SK-N-SH (cell line): ENCODE measurements around the gene LONP2. TPM values are rescaled to one million over a fixed set of nuclear protein-coding genes. Genes with fewer than 3 reads are reported as not detected.

Experiments used
- CTCF ChIA-PET: fragments of 300-600, 350-600 bp; formaldehyde crosslinking; extraction: SDS; loops from one replicate; lab custom pipeline; 2021; lab: Yijun Ruan, JAX
- POLR2A ChIA-PET: fragments of 350-600 bp; sonication (Branson Sonifier 250); formaldehyde crosslinking; extraction: SDS; loops from one replicate; lab custom pipeline; 2020; ENCODE audit warnings: antibody characterized with exemption, inconsistent platforms; lab: Yijun Ruan, JAX
- DNase-seq: peaks from one replicate; pipeline ENCODE4 v3.0.0; 2012
- H2AFZ ChIP-seq: fragments of 200-600 bp; sonication (generic); 2 replicates; pipeline ENCODE4 v1.8.1; 2016; ENCODE audit warnings: antibody characterized with exemption, mild to moderate bottlenecking, low read depth
- H3F3A ChIP-seq: fragments of 200-600 bp; sonication (generic); replicated peaks from 2 replicates; pipeline ENCODE3; 2016; ENCODE audit warnings: antibody characterized with exemption, mild to moderate bottlenecking; ENCODE audit not compliant: insufficient read depth
- H3K27ac ChIP-seq, 2 experiments: fragments of 200-500 bp in 1 of 2; fragments of 200-600 bp in 1 of 2; sonication (Bioruptor generic) in 1 of 2; sonication (generic), shearing (Covaris generic) in 1 of 2; 2 replicates each; pipeline versions ENCODE4 v1.5.1 to v1.6.1; 2014 to 2016; ENCODE audit warnings: low read depth in 2 of 2, inconsistent platforms in 1 of 2, low read length in 1 of 2, mild to moderate bottlenecking in 1 of 2, mixed read lengths in 1 of 2
- H3K27me3 ChIP-seq: fragments of 200-600 bp; sonication (generic), shearing (Covaris generic); 2 replicates; pipeline ENCODE4 v1.6.1; 2016; ENCODE audit warnings: mixed run types; ENCODE audit not compliant: insufficient read depth
- H3K36me3 ChIP-seq, 2 experiments: fragments of 200-500 bp in 1 of 2; fragments of 200-600 bp in 1 of 2; sonication (Bioruptor generic) in 1 of 2; sonication (generic) in 1 of 2; replicated peaks in 1 of 2; 2 replicates each; pipeline versions ENCODE3 to v1.5.1; 2014 to 2016; ENCODE audit warnings: low read length in 1 of 2, mild to moderate bottlenecking in 1 of 2; ENCODE audit not compliant: insufficient read depth in 2 of 2, control insufficient read depth in 1 of 2
- H3K4me1 ChIP-seq, 2 experiments: fragments of 200-500 bp in 1 of 2; fragments of 200-600 bp in 1 of 2; sonication (Bioruptor generic) in 1 of 2; sonication (generic), shearing (Covaris generic) in 1 of 2; 2 replicates each; pipeline versions ENCODE4 v1.5.1 to v1.6.1; 2014 to 2016; ENCODE audit warnings: low read depth in 1 of 2, low read length in 1 of 2, mixed run types in 1 of 2; ENCODE audit not compliant: insufficient read depth in 2 of 2, control insufficient read depth in 1 of 2
- H3K4me2 ChIP-seq: fragments of 200-600 bp; sonication (generic), shearing (Covaris generic); 2 replicates; pipeline ENCODE4 v1.6.1; 2017; ENCODE audit warnings: mixed run types
- H3K4me3 ChIP-seq, 2 experiments: fragments of 200-500 bp in 1 of 2; fragments of 200-600 bp in 1 of 2; sonication (Bioruptor generic) in 1 of 2; sonication (generic), shearing (Covaris generic) in 1 of 2; 2 replicates each; pipeline versions ENCODE4 v1.5.1 to v1.8.1; 2014 to 2016; ENCODE audit warnings: low read depth in 2 of 2, inconsistent platforms in 1 of 2, low read length in 1 of 2, mild to moderate bottlenecking in 1 of 2, mixed read lengths in 1 of 2, moderate library complexity in 1 of 2
- H3K79me2 ChIP-seq: fragments of 200-600 bp; sonication (generic); 2 replicates; pipeline ENCODE4 v1.8.1; 2017; ENCODE audit warnings: mild to moderate bottlenecking; ENCODE audit not compliant: insufficient read depth
- H3K9ac ChIP-seq: fragments of 200-600 bp; sonication (generic); 2 replicates; pipeline ENCODE4 v1.6.1; 2017; ENCODE audit warnings: mixed run types
- H3K9me2 ChIP-seq: fragments of 200-600 bp; sonication (generic); 2 replicates; pipeline ENCODE4 v1.6.1; 2017; ENCODE audit warnings: mixed run types
- H3K9me3 ChIP-seq: fragments of 200-600 bp; sonication (generic); 2 replicates; pipeline ENCODE4 v1.6.1; 2017; ENCODE audit warnings: mixed run types, mild to moderate bottlenecking, moderate library complexity
- H4K20me1 ChIP-seq: fragments of 200-600 bp; sonication (generic); 2 replicates; pipeline ENCODE4 v1.6.1; 2017; ENCODE audit warnings: mild to moderate bottlenecking, mixed run types; ENCODE audit not compliant: insufficient read depth
- EP300 ChIP-seq, 2 experiments: IDR thresholded peaks; 2 replicates each; pipeline versions ENCODE4 v1.4.0 to v1.6.1; 2012; ENCODE audit warnings: borderline replicate concordance in 1 of 2, low read depth in 1 of 2, low read length in 1 of 2
- EZH2phosphoT487 ChIP-seq: fragments of 200-600 bp; sonication (generic); IDR thresholded peaks from 2 replicates; pipeline ENCODE4 v1.6.1; 2017; ENCODE audit warnings: low read depth, mixed run types, mild to moderate bottlenecking, antibody characterized with exemption, moderate library complexity, borderline replicate concordance
- FOSL2 ChIP-seq: IDR thresholded peaks from 2 replicates; pipeline ENCODE4 v1.4.0; 2012; ENCODE audit warnings: low read depth, mild to moderate bottlenecking, moderate library complexity, borderline replicate concordance
- FOXM1 ChIP-seq: IDR thresholded peaks from 2 replicates; pipeline ENCODE4 v1.4.0; 2012; ENCODE audit warnings: low read depth, mild to moderate bottlenecking
- GABPA ChIP-seq: IDR thresholded peaks from 2 replicates; pipeline ENCODE4 v1.4.0; 2012; ENCODE audit warnings: low read depth, mild to moderate bottlenecking
- IRF3 ChIP-seq: fragments of 150-350 bp; IDR thresholded peaks from 2 replicates; pipeline ENCODE4 v1.6.1; 2016; ENCODE audit warnings: mild to moderate bottlenecking, low read depth, low read length
- JUND ChIP-seq: IDR thresholded peaks from 2 replicates; pipeline ENCODE4 v1.4.0; 2012
- MEF2A ChIP-seq: IDR thresholded peaks from 2 replicates; pipeline ENCODE4 v1.4.0; 2012; ENCODE audit warnings: low read depth, borderline replicate concordance
- NFIC ChIP-seq: IDR thresholded peaks from 2 replicates; pipeline ENCODE4 v1.4.0; 2012; ENCODE audit warnings: borderline replicate concordance
- NRF1 ChIP-seq: IDR thresholded peaks from 2 replicates; pipeline ENCODE4 v1.6.1; 2012; ENCODE audit warnings: low read depth, mild to moderate bottlenecking, low read length
- RAD21 ChIP-seq: IDR thresholded peaks from 2 replicates; pipeline ENCODE4 v1.6.1; 2012; ENCODE audit warnings: mild to moderate bottlenecking, low read length
- RCOR1 ChIP-seq: fragments of 150-350 bp; IDR thresholded peaks from 2 replicates; pipeline ENCODE4 v1.6.1; 2017; ENCODE audit warnings: antibody characterized with exemption, low read length
- RFX5 ChIP-seq: IDR thresholded peaks from 2 replicates; pipeline ENCODE4 v1.6.1; 2012; ENCODE audit warnings: mild to moderate bottlenecking, improper control_type of control experiment, low read length
- RXRA ChIP-seq: IDR thresholded peaks from 2 replicates; pipeline ENCODE4 v1.4.0; 2012; ENCODE audit warnings: low read depth, mild to moderate bottlenecking, borderline replicate concordance
- SMC3 ChIP-seq: IDR thresholded peaks from 2 replicates; pipeline ENCODE4 v1.6.1; 2012; ENCODE audit warnings: low read depth, low read length, improper control_type of control experiment
- TCF12 ChIP-seq: IDR thresholded peaks from 2 replicates; pipeline ENCODE4 v1.4.0; 2012
- TEAD4 ChIP-seq: IDR thresholded peaks from 2 replicates; pipeline ENCODE4 v1.4.0; 2012; ENCODE audit warnings: mild to moderate bottlenecking, borderline replicate concordance; ENCODE audit not compliant: insufficient read depth
- USF2 ChIP-seq: fragments of 150-350 bp; IDR thresholded peaks from 2 replicates; pipeline ENCODE4 v1.6.1; 2017; ENCODE audit warnings: antibody characterized with exemption, low read length, low read depth, borderline replicate concordance
- ZBTB33 ChIP-seq: IDR thresholded peaks from 2 replicates; pipeline ENCODE4 v1.4.0; 2012; ENCODE audit warnings: low read depth, borderline replicate concordance
- WGBS: methylation state at CpG from one replicate; pipeline ENCODE4 v1.1.6; 2017; ENCODE audit warnings: low lambda C conversion rate; 5-methylcytosine and 5-hydroxymethylcytosine counted together
- polyA plus RNA-seq, 3 experiments: library from polyadenylated mRNA; depleted of rRNA; stranded (reverse); fragments of >200 nt; gene quantifications; 2 replicates each; pipeline ENCODE4 v1.2.3, GENCODE V29; 2012

The LONP2 gene
- polyA plus RNA-seq, 1 of the 3 experiments (the other 2 are of a cell fraction): 22.4 TPM

GRCh38 chr16:48386559-48387312 lies 142.6 kb downstream of the LONP2 start:
- Histone ChIP-seq H3K27ac (no peak overlapping the region), H4K20me1 (peaks cover 26% of the 10 kb centered on the region), H3F3A (peaks cover 6% of the 10 kb centered on the region), H3K9me2 (no peaks in the 10 kb centered on the region), H3K36me3 (no peaks in the 10 kb centered on the region), H3K4me1 (peaks cover 9 to 14% of the 10 kb centered on the region in 2 experiments; a peak in 3 of 4 replicates), H3K4me3 (no peak overlapping the region), H3K9ac (no peak overlapping the region), H2AFZ (no peak overlapping the region), H3K79me2 (peaks cover 27% of the 10 kb centered on the region), H3K27me3 (no peaks in the 10 kb centered on the region), H3K9me3 (no peaks in the 10 kb centered on the region), H3K4me2 (no peak overlapping the region)
- ChIA-PET POLR2A (interaction anchor here (0.6 to 3.1 kb wide), 5 partner anchors 21 to 223 kb away, joined by 3 to 21 read pairs (median 3); partner anchors contain the start of gene N4BP1), CTCF (interaction anchor here (1.8 to 2.3 kb wide), 3 partner anchors 8 to 237 kb away, joined by 7 to 14 read pairs (median 8); no protein-coding TSS in a partner anchor)
- TF ChIP-seq RAD21: no peak
- no peak for TF ChIP-seq GABPA
- TF ChIP-seq EZH2phosphoT487: no peak
- no peak for TF ChIP-seq SMC3
- no peak for TF ChIP-seq EP300 (IDR thresholded peaks at IDR 0.05; ENCODE audit: borderline replicate concordance in 1 of 2, low read depth in 1 of 2, low read length in 1 of 2)
- TF ChIP-seq ZBTB33: no peak
- no peak for TF ChIP-seq USF2
- no peak for TF ChIP-seq TCF12
- no peak for TF ChIP-seq IRF3
- TF ChIP-seq RFX5: no peak
- no peak for TF ChIP-seq NRF1
- no peak for TF ChIP-seq TEAD4
- DNase-seq: no peak
- WGBS: 93% methylated on average over 17 of the region's 17 CpGs

- POLR2A ChIA-PET: no interaction called here
- Histone ChIP-seq H3K4me2 (no peak overlapping the region), H3K4me1 (peaks cover 0 to 8% of the 10 kb centered on the region in 2 experiments; a peak in 1 of 4 replicates), H4K20me1 (no peaks in the 10 kb centered on the region), H3K4me3 (no peak overlapping the region), H3K27ac (no peak overlapping the region), H3K9me2 (no peaks in the 10 kb centered on the region), H3K9me3 (no peaks in the 10 kb centered on the region), H3K36me3 (no peaks in the 10 kb centered on the region), H3K27me3 (no peaks in the 10 kb centered on the region), H3K9ac (no peak overlapping the region), H3F3A (no peaks in the 10 kb centered on the region), H2AFZ (no peak overlapping the region), H3K79me2 (no peaks in the 10 kb centered on the region)
- CTCF ChIA-PET: no interaction called here
- no peak for DNase-seq
- WGBS: 84% methylated on average over 5 of the region's 5 CpGs
- TF ChIP-seq MEF2A (no peak), ZBTB33 (no peak), GABPA (no peak), NFIC (no peak), TEAD4 (no peak), JUND (no peak), RXRA (no peak), IRF3 (no peak), SMC3 (no peak), RFX5 (no peak), RCOR1 (no peak), FOSL2 (no peak), FOXM1 (no peak)
These were observed 148.3 kb downstream of the LONP2 start for GRCh38 chr16:48392407-48392806.
